ENCODE measurements around the gene PDS5B. TPM values are rescaled to one million over a fixed set of nuclear protein-coding genes. Genes with fewer than 3 reads are reported as not detected.
A peak's percentile ranks its signal among the peaks of the same experiment; 100 is the strongest.
"Not testable (repeated sequence)": the region's sequence is repeated elsewhere in the genome, so short reads cannot be mapped to it uniquely, and the experiment has no call there.

Gene PDS5B
- total RNA-seq, 1 donor from 2014 or later: 16.5 TPM

DNA sequence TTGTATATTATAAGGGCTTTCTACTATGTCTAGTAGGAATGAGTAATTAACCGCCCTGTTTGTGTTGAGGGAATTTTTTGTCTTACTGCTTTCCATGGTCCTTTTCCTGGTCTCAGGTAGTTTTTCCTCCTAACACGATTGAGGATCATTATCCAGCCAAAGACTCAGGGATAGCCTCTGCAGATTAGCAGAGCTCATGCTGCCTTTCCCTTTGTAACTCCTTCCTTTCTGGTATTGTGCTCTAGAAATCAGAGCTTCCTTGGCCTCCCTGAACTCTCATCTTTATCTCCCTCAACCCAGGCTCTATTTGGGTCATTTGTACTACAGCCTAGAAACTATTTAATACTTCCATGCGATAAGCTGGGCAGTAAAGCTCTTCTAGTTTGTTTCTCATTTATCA, 142.1 kb downstream of the PDS5B start:
- no peak for DNase-seq (ENCODE audit: low read depth in 2 of 2)

DNA sequence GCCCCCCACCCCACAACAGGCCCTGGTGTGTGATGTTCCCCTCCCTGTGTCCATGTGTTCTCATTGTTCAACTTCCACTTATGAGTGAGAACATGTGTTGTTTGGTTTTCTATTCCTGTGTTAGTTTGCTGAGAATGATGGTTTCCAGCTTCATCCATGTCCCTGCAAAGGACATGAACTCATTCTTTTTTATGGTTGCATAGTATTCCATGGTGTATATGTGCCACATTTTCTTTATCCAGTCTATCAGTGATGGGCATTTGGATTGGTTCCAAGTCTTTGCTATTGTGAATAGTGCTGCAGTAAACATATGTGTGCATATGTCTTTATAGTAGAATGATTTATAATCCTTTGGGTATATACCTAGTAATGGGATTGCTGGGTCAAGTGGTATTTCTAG, 142.8 kb downstream of the PDS5B start:
- not testable (repeated sequence) for DNase-seq (ENCODE audit: low read depth in 2 of 2)

- DNase-seq (ENCODE audit: low read depth in 2 of 2): no peak
These were observed 144.8 kb downstream of the PDS5B start for GRCh38 chr13:32731074-32731473.

- peak; percentile 52 to 72 for DNase-seq (ENCODE audit: low read depth in 2 of 2)
These were observed 145.3 kb downstream of the PDS5B start for GRCh38 chr13:32731576-32731975.

DNA sequence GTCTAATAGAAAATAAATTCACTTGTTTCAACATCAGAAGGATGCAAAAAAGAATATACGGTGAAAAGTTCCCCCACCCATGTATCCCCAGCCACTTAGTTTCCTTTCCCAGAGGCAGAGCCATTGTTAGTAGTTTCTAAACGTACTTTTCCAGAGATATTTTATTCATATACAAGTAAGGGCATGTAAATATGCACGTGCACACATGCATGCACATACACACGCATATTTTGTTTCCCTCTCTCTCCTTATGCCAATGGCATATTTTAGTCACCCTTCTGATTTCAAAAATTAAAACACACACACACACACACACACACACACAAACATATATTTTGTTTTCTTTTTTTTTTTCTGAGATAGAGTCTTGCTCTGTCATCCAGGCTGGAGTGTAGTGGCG, 147.4 kb downstream of the PDS5B start:
- DNase-seq (ENCODE audit: low read depth in 2 of 2): no peak

DNA sequence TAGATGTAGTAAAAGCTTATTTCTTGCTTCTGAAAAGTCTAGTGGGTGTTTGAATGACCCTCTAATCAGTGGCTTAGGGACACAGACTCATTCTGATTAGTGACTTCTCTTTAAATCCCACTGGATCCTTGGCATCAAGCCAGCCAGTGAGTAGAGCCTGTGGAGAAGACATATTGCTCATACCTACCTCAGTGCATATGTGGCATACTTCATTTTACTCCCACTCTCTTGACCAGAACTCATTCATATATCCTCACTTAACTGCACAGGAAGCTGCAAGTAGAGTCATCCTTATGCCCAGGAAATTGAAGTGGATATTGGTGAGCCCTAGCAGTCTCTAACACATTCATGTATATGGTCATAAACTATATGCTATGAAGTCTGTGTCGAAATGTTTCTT, 148.3 kb downstream of the PDS5B start:
- DNase-seq (ENCODE audit: low read depth in 2 of 2): peak in 1 of 2 donors; percentile 74

DNA sequence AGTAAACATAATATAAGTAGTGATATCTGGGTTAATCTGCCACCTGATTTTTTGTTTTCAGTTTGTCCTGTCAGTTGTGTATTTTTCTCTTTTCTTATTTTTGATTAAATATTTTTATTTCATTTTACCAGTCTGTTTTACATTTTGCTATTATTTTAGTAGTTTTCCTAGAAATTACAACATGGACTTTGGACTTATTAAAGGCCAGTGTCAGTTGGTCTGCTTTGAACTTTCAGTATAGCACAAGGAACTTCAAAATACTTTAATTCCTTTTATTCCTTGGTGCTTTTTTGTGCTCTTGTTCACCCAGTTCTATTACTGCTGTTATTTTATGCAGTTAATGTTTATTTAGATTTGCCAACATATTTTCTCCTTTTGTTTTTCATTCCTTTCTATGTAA, 149.6 kb downstream of the PDS5B start:
- DNase-seq (ENCODE audit: low read depth in 2 of 2): no peak

DNA sequence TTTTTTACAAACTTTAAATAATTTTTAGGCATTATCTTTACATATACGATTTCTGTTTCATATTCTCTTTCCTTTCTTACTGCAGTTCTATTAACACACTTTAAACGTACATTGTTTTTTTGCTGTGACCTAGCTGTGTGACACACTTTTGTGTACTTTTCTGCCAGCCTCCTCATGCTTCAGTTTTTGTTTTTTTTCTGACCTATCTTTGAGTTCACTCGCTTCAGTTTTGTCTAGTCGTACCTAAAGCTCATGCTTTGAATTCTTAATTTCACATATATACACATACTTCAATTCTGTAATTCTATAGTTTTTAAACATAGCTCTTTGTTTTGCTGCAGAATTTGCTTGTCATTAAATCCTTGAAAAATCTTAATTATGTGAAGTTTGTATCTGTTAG, 150.4 kb downstream of the PDS5B start:
- DNase-seq (ENCODE audit: low read depth in 2 of 2): peak; percentile 34 to 35

GRCh38 chr13:32737111-32737571, 150.9 kb downstream of the PDS5B start:
- peak; percentile 36 to 53 for DNase-seq (ENCODE audit: low read depth in 2 of 2)

GRCh38 chr13:32737679-32738078, 151.4 kb downstream of the PDS5B start:
- no peak for DNase-seq (ENCODE audit: low read depth in 2 of 2)

DNA sequence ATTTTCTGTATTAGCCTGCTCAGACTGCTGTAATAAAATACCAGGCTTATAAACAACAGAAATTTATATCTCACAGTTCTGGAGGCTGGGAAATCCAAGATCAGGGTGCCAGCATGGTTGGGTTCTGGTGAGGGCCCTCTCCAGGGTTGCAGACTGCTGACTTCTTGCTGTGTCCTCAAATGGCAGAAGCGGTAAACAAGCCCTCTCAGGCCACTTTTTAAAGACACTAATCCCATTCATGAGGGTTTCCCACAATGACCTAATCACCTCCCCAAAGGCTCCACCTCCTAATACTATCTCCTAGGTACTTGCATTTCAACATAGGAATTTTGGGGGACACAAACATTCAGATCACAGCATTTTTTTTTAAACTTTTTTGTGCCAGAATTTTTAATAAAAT, 159.3 kb downstream of the PDS5B start:
- no peak for DNase-seq (ENCODE audit: low read depth in 2 of 2)

DNA sequence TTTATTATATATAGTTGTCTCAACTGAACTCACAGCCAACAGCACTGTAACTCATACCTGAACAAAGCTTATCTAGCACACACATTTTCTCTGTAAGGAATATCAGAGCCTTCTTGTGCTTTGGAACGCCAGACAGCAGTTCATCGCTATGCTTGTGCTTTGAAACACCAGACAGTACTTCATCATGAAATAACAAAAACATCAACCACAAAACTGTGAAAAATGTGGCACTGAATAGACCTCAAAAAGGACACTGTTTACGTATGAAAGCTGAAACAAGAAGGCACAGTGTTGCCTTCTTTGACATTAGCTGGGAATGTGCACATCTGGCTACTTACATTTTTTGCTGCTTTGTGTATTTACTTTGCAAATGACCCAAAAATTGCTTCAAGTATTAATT, 160.2 kb downstream of the PDS5B start:
- no peak for DNase-seq (ENCODE audit: low read depth in 2 of 2)

DNA sequence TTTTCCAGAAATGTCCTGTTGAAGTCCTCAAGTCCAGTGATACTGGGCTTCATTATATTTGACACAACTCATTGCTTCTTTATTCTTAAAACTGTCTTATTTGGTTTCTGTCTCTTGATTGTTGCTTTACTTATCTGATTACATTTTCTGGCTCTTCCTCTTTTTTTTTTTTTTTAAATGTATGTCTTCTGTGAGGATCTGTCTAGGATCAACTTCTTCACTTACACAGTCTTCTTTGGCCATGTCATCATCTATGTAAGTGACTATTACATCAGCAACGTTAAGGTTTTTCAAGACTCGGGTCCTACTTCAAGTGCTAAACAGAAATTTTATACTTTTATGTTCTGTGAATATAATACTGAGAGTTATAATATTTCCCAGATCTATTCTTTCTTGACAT, 162.1 kb downstream of the PDS5B start:
- no peak for DNase-seq (ENCODE audit: low read depth in 2 of 2)

DNA sequence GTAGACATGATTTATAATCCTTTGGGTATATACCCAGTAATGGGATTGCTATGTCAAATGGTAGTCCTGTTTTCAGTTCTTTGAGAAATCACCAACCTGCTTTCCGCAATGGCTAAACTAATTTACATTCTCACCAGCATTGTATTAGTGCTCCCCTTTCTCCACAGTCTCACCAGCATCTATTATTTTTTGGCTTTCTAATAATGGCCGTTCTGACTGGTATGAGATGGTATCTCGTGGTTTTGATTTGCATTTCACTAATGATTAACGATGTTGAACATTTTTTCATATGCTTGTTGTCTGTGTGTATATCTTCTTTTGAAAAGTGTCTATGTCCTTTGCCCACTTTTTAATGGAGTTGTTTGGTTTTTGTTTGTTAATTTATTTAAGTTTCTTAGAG, 165.1 kb downstream of the PDS5B start:
- no peak for DNase-seq (ENCODE audit: low read depth in 2 of 2)

DNA sequence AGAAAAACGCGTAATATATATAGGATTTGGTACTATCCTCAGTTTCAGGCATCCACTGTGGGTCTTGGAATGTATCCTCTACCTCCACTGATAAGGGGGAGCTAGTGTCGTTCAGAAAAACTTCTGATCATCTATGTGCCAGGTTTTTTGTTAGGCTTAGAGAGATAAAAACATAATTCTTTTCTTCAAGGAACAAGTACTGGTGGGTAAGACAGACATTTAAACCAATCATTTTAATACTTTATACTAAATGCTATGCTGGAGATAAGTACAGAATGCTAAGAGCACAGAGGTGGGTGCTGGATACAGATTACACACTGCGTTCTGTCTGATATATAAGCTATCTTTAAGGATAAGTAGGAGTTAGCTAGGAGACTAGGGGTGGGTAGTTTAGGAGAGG, 166.1 kb downstream of the PDS5B start:
- DNase-seq (ENCODE audit: low read depth in 2 of 2): no peak

- no peak for DNase-seq (ENCODE audit: low read depth in 2 of 2)
These were observed 166.8 kb downstream of the PDS5B start for GRCh38 chr13:32752997-32753606.

DNA sequence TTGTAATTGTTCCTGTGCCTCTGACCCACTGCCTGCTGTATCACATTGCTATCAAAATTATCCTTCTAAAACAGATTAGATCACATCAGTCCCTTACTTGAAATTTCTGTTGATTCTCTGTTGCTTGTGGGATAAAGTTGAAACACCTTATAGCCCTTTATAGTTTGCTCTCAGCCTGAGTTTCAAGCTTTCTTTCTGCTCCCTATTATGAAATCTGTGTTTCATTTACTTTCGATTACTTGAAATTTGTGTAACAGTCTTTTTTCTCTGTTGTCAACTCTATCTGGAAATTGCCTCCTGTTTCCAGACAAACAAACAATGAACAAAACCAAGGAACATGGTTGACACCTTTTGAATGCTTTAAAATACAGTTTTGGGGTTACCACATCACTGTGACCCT, 167.9 kb downstream of the PDS5B start:
- DNase-seq (ENCODE audit: low read depth in 2 of 2): no peak

DNA sequence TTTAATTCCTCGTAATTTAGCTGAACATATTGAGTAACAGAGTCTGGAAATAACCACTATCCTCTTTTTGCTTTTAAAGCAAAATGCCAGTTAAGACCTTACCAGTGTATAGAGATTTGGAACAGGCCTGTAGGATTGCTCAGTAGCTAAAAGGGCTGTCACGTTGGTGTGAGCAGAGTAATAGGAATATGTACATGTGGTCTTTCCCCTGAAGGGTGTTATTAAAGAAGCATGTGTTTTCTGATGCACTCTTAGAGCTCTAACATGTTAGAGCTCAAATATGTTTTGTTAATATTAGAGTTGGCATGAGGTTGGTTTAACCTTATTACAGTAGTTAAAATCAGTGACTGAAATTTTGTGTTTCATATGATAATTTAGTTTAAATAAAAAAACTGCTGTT, 172.9 kb downstream of the PDS5B start:
- no peak for DNase-seq (ENCODE audit: low read depth in 2 of 2)

- no peak for DNase-seq (ENCODE audit: low read depth in 2 of 2)
These were observed 175.2 kb downstream of the PDS5B start for GRCh38 chr13:32761472-32761871.

DNA sequence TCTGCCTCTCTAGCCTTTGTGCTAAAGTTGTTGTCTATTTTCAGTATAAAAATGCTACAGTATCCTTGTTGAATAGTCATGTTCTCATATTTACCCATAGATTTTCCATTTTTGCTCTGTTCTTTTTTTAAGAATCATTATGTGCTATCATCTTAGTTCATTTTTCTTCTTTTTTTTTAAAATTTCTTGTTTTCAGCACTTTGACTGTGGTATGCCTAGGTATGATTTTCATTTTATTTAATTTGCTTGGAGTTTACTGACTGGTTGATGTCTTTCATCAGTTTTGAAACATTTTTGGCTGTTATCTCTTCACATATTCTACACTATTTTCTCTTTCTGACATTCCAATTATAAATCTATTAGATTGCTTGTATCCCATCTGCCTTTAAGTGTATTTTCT, 192.9 kb downstream of the PDS5B start:
- DNase-seq (ENCODE audit: low read depth in 2 of 2): no peak

GRCh38 chr13:32781906-32782305, 195.7 kb downstream of the PDS5B start:
- no peak for DNase-seq (ENCODE audit: low read depth in 2 of 2)

GRCh38 chr13:32783067-32783466, 196.8 kb downstream of the PDS5B start:
- peak in 1 of 2 donors; percentile 25 for DNase-seq (ENCODE audit: low read depth in 2 of 2)

DNA sequence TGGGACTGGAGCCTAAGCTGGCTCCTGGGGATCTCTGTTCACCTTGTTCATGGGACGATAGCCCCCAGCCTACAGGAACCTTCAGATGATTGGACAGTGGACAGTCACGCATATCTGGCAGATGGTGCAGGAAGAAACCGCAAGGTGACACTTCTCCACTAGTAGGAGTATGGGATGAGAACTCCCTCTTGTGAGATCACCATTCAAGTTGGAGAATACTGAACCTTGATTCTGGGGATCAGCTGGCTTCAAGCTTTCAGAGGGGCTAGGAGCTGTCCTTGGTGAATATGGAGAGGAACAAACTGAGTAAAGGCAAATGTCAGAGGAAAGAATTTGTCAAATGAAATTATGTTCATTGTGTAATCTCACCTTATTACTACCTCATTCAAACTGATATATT, 204.5 kb downstream of the PDS5B start:
- no peak for DNase-seq (ENCODE audit: low read depth in 2 of 2)

DNA sequence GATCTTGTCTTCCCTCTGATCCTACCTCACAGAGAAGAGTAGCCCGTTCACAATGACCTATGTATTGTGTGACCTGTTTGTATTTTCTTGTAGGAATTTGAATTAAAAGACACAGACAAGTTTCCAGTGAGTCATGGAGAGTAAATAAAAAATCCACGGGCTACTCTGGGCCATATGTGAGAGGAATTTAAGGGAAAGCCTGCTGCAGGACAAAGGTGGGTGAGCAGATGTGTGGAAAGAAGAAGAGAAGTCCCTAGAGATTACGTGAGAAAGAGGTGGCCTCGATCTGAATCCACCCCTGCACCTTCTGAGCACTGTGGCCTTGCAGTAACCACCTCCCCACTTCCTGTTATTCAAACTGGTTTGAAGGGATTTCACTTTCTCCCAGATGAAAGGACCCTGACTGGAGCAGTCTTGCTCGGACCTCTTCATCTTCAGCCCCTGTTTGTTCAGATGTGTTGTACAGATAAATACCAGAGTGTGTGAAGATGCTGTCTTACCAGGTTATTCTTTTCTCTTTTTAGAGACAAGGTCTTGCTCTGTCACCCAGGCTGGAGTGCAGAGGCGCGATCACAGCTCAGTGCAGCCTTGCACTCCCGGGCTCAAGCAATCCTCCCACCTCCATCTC, 205.4 kb downstream of the PDS5B start:
- DNase-seq (ENCODE audit: low read depth in 2 of 2): no peak
